HG02852 (cell line): ENCODE measurements around the gene CTTNBP2NL.

Source experiments
- ATAC-seq: cut with Tn5 transposase; IDR thresholded peaks from one replicate; pipeline ENCODE4 v1.9.1; 2021; ENCODE audit warnings: mild to moderate bottlenecking, moderate library complexity; ENCODE audit not compliant: unreplicated experiment

Gene CTTNBP2NL

DNA sequence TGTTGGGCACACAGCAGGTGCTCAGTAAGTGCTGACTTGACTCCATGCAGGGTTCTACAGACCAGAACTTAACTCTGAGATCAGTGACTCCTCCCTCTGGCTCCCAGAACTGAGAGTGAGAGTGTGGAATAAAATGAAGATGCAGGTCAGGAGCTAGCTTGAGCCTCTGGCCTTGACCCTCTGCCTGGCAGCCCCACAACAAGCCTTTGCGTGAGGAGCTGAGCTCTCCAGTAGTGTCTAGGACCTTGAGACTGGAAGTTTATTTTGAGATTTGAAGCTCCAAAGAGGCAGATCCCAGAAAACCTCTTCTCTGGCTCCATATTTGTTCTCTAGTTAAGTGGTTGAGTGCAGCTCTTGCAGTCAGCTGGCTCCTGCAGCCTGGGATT, 109.4 kb downstream of the CTTNBP2NL start:
- ATAC-seq = no peak

DNA sequence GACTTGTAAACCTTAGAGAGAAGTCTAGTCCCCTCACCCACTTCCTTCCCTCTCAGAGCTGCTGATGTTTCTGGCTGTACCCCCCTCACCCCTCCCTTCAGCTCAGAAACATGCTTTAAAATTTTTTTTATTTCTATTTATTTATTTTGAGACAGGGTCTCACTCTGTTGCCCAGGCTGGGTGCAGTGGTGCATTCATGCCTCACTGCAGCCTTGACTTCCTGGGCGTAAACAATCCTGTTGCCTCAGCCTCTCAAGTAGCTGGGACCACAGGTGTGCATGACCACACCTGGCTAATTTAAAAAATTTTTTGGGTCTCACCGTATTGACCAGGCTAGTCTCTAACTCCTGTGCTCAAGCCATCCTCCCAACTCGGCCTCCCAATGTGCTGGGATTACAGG, 109.9 kb downstream of the CTTNBP2NL start:
- ATAC-seq = no peak

DNA sequence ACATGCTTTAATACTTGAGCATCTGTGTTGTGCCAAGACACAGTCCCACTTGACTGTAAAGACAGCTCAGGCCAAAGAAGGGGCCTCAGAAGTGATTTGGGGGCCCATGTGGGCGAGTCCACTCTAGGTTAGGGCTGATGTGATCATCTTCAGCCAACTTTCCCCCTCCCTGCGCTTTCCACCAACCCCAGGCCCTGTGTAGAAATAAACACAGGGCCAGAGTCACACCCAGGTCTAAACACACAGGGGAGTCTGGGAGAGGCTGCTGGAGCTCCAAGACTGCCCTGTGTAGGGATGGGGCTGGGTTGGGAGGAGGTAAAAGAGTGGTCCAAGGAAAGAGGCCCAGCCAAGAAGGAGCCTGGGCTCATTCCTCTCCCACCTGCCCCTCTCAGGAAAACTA, 110.3 kb downstream of the CTTNBP2NL start:
- ATAC-seq = no peak

DNA sequence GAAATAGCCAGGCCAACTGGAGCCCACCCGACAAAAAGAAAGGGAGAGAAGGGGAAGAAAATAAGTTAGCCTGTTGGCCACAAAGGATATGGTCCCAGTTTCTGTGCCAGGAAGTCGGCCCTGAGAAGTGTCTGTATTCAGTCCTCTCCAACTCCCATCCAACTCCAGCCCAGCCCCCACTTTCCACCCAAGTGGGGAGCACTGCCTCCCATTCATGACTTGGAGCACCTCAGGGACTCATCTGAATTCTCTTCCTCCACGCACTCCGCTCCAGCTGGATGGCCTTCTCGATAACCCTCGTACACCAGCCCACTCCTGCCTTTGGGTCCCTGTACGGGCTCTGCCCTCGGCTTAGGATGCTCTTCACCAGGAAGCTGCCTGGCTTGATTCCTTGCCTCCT, 110.7 kb downstream of the CTTNBP2NL start:
- ATAC-seq = no peak

DNA sequence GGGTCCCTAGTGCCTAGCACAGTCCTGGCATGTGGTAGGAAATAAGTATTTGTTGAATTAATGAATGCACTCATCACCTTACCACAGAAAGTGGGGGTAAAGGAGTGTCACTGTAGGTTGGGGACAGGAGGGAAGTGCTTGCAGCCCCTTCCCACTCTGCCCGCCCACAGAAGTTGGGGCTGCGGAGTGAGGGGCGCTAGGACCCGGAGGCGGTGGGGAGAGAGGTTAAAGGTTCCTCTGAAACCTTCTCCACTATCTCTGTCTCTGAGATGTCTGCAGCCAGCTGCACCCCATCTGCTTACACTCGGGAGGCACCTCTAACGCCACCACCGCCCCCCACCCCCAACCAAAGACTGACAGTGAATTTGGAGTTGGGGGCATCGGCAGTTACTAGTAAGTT, 111.3 kb downstream of the CTTNBP2NL start:
- no peak for ATAC-seq

DNA sequence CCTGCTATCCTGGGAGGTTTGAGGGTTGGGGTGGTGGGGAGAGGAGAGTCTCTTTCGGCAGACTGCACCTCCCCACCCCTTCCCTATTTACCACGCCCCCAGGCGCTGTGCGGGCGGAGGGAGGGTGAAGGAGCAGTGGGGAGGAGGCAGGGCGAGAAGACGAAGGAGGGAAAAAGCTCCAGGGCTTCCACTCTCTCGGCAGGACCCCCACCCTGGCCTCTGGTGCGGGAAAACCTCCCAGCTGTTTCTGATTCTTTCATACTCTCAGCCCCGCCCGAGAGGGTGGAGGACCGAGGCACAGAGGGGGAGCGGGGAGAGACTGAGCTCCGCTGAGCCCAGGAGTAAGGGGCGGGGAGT, 111.9 kb downstream of the CTTNBP2NL start:
- no peak for ATAC-seq

DNA sequence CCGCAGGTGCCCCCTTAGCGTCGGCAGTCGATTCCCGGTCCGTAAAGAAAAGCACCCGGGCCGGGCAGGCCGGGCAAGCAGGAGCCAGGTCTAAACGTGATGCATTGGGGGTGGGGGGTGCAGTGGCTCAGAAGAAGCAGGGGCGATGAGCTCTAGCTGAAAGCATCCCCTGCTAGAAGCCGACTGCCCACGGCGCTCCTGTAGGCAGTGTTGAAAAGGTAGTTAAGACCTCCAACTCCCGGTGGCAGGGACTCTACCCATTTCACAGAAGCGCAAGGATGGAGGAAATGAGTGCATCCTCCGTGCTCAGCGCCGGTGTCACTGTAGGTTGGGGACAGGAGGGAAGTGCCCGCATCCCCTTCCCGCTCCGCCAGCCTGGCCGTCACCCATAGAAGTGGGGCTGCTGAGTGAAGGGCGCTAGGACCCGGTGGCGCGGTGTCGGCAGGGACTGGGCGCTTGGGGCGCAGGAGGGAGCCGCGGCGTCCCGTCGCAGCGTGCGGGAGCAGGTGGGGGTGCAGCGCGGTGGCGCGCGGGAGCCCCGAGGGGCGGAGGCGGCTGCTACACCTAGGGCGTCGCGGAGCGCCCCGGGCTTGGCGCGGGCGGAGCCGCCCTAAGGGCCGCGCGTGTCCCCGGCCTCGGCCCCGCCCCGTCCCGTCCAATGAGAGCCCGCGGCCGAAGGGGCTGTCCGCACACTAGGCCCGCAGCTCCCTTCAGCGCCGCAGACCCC, 112.4 kb downstream of the CTTNBP2NL start, which contains the start of gene WNT2B:
Gene WNT2B, plus strand, starts transcription at position 688 of the 727 bp plus-strand sequence. CDS start 298 bp downstream, outside the sequence.
- ATAC-seq = peak; percentile 50

DNA sequence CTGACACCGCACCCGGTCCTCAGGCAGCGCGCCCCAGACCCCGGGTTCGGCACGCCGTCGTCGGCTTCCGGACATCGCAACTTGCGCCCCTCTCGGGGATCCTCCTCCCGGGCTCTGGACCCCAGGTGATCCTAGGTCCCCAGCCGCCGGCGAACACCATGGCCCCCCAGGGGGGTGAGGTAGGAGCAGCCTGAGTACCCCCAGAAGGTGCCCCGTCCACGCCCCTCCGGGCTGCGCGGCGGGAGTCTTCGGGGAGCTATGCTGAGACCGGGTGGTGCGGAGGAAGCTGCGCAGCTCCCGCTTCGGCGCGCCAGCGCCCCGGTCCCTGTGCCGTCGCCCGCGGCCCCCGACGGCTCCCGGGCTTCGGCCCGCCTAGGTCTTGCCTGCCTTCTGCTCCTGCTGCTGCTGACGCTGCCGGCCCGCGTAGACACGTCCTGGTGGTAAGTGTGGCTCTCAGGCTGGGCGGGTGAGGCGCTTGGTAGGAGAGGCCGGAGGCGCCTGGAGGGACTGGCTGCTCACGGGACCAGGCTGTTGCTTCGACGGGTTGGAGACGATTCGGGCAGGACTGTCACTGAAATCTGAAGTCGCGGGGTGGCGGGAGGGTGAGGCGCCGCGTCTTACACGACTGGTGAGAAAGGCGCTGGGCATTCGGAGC, 113.1 kb downstream of the CTTNBP2NL start:
- ATAC-seq = peak; percentile 31

DNA sequence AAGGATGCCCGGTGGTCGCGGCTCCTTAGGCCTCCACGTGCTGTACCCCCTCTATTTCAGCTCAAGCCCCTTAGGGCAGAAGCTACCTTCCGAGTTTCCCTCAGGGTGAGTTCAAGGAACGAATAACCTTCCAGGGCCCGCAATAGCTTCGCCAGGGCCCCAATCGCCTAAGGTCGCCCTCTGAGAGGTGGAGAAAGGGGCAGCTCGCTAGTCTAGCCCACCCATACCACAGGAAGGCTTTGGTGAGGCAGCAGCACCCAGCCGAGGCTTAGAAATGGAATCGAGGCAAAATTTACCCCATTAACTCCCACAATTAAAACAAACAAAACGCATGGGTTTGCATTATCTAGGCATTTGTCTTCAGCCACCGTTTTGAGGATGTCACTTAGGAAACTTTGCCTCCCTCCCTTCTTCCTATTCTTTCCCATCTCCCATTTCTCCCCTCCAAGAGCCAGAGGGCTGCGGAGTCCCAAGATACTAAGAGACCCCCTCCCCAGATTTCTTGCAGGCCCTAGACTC, 113.7 kb downstream of the CTTNBP2NL start:
- ATAC-seq = no peak

DNA sequence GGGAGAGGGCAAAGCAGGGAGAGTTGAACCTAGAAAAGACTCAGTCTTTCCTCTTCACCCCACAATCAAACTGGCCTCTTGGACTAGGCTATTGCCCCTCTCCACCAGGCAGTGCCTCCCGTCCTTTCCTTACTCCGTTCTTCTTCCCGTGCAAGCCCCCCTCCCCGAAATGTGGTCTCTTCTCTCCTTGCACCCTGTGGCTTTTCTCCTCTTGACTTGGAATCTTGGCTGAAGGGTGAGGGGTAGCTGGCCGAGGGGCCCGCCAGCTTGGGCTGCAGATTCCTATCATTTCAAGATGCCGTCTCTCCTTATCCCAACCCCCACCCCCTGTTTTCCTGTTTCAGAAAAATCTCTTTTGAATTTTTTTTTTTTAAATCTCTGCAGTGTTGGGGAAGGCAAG, 114.3 kb downstream of the CTTNBP2NL start:
- ATAC-seq = no peak
